ENCODE measurements around the gene CNTNAP2. TPM values are rescaled to one million over a fixed set of nuclear protein-coding genes. Genes with fewer than 3 reads are reported as not detected.

The CNTNAP2 gene
- total and polyA plus RNA-seq, 7 donors = 0.60 to 2.4 (median 1.7) TPM

DNA sequence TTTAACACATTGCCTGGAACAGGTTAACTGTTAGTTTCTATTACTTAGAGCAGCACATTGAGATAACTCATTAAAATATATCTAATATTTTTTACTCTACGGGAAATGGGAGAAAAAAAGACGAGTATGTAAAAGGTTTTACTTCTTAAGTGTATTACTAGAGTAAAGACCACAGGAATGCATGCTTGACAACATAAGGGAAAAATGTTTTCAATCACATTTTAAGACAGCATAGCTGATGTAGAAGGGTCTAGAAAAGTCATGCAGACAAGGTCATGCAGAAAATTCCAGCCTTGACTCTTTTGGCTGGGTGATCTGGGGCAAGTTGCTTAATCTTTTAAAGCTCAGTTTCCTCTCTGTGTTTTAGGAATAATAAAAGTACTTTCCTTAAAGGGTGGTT, 806.2 kb downstream of the CNTNAP2 start:
- Histone ChIP-seq H3K36me3 (no peaks in the 10 kb centered on the region), H3K27me3 (no peaks in the 10 kb centered on the region), H3K4me1 (no peaks in the 10 kb centered on the region), H3K27ac (no peak overlapping the region), H3K9me3 (no peaks in the 10 kb centered on the region), H3K4me3 (no peak overlapping the region)
- 68 to 82% methylated on average over 2 of the region's 2 CpGs for WGBS, 2 donors
- intact Hi-C loops (cut with DNase I) = no loop called here
- no peak for TF ChIP-seq EP300 (IDR thresholded peaks at IDR 0.05)
- TF ChIP-seq, protein P1, sequence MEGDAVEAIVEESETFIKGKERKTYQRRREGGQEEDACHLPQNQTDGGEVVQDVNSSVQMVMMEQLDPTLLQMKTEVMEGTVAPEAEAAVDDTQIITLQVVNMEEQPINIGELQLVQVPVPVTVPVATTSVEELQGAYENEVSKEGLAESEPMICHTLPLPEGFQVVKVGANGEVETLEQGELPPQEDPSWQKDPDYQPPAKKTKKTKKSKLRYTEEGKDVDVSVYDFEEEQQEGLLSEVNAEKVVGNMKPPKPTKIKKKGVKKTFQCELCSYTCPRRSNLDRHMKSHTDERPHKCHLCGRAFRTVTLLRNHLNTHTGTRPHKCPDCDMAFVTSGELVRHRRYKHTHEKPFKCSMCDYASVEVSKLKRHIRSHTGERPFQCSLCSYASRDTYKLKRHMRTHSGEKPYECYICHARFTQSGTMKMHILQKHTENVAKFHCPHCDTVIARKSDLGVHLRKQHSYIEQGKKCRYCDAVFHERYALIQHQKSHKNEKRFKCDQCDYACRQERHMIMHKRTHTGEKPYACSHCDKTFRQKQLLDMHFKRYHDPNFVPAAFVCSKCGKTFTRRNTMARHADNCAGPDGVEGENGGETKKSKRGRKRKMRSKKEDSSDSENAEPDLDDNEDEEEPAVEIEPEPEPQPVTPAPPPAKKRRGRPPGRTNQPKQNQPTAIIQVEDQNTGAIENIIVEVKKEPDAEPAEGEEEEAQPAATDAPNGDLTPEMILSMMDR (IDR thresholded peaks at IDR 0.05) = no peak
- TF ChIP-seq POLR2AphosphoS5 (IDR thresholded peaks at IDR 0.05) = no peak
- no peak for TF ChIP-seq POLR2A (IDR thresholded peaks at IDR 0.05)
- DNase-seq = no peak

DNA sequence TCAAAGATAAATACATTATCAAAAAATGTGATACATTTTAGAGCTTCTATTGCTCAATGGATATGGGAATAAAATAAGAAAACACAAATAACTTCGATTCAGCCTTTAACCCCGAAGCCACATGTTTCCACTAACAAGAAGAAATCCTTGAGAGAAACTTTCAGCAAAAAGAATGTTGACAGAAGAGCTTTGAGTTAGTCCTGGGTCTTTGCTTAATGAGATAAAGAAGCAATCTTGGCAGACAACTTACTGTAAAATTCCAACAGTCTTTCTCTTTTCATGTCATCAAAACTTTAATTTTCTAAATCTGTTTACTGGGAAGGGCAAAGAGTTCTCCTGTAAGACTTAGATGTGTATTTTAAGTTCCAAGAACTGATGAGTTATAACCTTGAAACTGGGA, 810.2 kb downstream of the CNTNAP2 start:
- H3K36me3 ChIP-seq = no peaks in the 10 kb centered on the region
- TF ChIP-seq POLR2AphosphoS5 (IDR thresholded peaks at IDR 0.05) (no peak), EP300 (IDR thresholded peaks at IDR 0.05) (no peak), POLR2A (IDR thresholded peaks at IDR 0.05) (no peak)
- TF ChIP-seq, protein P1 (IDR thresholded peaks at IDR 0.05) = no peak
- intact Hi-C loops (cut with DNase I) = no loop called here
- H3K4me1 ChIP-seq = no peaks in the 10 kb centered on the region
- 25 to 59% methylated on average over 2 of the region's 2 CpGs for WGBS, 2 donors
- DNase-seq = no peak
- no peak overlapping the region for H3K27ac ChIP-seq
- H3K9me3 ChIP-seq = no peaks in the 10 kb centered on the region
- H3K27me3 ChIP-seq = no peaks in the 10 kb centered on the region
- no peak overlapping the region for H3K4me3 ChIP-seq

DNA sequence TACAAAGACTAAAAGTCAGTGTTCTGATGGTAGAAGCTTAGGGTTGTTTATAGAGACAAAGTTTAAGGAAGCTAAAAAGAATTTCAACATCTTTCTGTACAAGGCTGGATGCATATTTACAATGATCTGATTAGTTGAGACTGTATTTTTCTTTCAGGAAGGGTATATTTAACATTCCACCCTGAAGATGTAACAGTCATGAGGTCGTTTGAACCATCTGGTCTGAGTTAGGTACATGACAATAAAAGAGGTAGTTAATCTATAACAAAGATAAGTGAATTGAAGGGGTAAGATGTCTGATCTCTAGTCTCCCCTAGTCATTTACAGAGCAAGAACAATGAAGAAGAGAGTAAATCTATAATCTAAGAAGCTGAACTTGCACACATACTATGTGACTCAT, 821.2 kb downstream of the CNTNAP2 start:
- intact Hi-C loops (cut with DNase I) = no loop called here
- WGBS, 2 donors = 7 to 33% methylated on average over 1 of the region's 1 CpG
- no peaks in the 10 kb centered on the region for H3K9me3 ChIP-seq
- no peaks in the 10 kb centered on the region for H3K4me1 ChIP-seq
- TF ChIP-seq, protein P1 (IDR thresholded peaks at IDR 0.05) = no peak
- TF ChIP-seq POLR2A (IDR thresholded peaks at IDR 0.05) (no peak), EP300 (IDR thresholded peaks at IDR 0.05) (no peak), POLR2AphosphoS5 (IDR thresholded peaks at IDR 0.05) (no peak)
- no peak for DNase-seq
- no peak overlapping the region for H3K4me3 ChIP-seq
- H3K27ac ChIP-seq = no peak overlapping the region
- no peaks in the 10 kb centered on the region for H3K36me3 ChIP-seq
- H3K27me3 ChIP-seq = no peaks in the 10 kb centered on the region

DNA sequence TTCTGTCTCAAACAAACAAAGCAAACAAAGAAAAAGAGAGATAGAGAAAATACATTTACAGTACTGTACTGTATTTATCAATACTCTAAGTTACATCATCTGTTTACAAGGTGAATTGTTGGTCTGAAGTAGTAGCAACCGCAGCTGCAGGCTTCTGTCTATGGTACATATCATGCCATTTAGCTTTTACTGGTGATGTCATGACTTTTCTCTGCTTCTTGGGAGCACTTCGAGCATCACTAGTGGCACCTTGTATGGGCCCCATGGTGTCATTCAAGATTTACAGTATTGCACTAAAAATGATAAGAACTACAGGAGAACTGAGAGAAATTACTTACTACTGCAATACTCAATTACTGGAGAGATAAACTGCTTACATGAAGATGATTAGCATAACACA, 826.9 kb downstream of the CNTNAP2 start:
- Histone ChIP-seq H3K27me3 (no peaks in the 10 kb centered on the region), H3K9me3 (no peaks in the 10 kb centered on the region), H3K36me3 (no peaks in the 10 kb centered on the region), H3K4me3 (no peak overlapping the region), H3K27ac (no peak overlapping the region), H3K4me1 (no peaks in the 10 kb centered on the region)
- no peak for DNase-seq
- no peak for TF ChIP-seq EP300 (IDR thresholded peaks at IDR 0.05)
- TF ChIP-seq, protein P1 (IDR thresholded peaks at IDR 0.05) = no peak
- no peak for TF ChIP-seq POLR2AphosphoS5 (IDR thresholded peaks at IDR 0.05)
- no peak for TF ChIP-seq POLR2A (IDR thresholded peaks at IDR 0.05)
- intact Hi-C loops (cut with DNase I) = no loop called here
- WGBS, 2 donors = 36 to 76% methylated on average over 2 of the region's 2 CpGs

DNA sequence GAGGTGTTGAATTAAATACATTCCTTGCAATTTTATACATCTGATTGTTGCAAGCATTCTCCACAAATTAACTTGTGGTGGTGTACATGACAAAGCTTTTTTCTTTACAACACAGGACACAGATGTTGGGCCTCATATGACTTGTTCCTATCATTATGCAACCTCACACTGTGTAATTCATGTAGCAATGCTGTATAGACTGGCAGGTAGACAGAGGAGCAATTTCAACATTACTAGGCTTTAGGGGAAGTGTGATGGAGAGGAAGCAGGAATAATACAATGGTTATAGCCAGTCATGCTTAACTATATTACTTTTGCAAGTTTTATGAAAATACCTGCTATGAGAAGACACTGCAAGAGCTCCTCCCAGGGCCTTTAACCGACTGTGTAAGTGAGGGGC, 832.1 kb downstream of the CNTNAP2 start:
- no peak overlapping the region for H3K27ac ChIP-seq
- 50 to 75% methylated on average over 1 of the region's 1 CpG for WGBS, 2 donors

More for the DNA sequence above, 832.1 kb downstream of the CNTNAP2 start:
- Histone ChIP-seq H3K4me3 (no peak overlapping the region), H3K27me3 (no peaks in the 10 kb centered on the region), H3K9me3 (no peaks in the 10 kb centered on the region), H3K4me1 (no peaks in the 10 kb centered on the region), H3K36me3 (no peaks in the 10 kb centered on the region)
- intact Hi-C loops (cut with DNase I) = no loop called here
- DNase-seq = no peak
- no peak for TF ChIP-seq EP300 (IDR thresholded peaks at IDR 0.05)
- TF ChIP-seq, protein P1 (IDR thresholded peaks at IDR 0.05) = no peak
- no peak for TF ChIP-seq POLR2A (IDR thresholded peaks at IDR 0.05)
- no peak for TF ChIP-seq POLR2AphosphoS5 (IDR thresholded peaks at IDR 0.05)
